ENCODE results near the gene EFNA5. TPM values are rescaled to one million over a fixed set of nuclear protein-coding genes. Genes with fewer than 3 reads are reported as not detected.

Gene EFNA5
- polyA plus RNA-seq, 1 donor from 2014 or later, result 4.2 TPM

DNA sequence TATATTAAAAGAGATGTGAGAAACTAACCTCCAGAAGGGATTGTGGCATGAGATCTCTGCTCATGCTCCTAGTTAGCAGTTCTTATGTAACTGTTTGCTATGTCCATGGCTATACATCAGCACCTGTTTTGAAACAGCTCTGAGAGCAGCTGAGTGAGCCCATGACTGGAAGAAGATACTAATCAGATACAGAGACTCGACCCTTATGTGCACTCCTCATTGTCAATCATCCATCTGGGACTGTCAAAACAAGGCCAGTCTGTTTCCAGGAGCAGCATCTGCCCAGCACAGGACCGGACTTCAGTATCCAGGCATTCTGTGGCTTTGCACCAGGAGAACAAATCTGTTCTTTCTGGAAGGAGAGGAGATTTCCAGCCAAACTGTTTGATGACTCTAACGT lies 77.7 kb downstream of the EFNA5 start:
- Histone ChIP-seq H3K27me3 (ENCODE audit: insufficient read depth, low read depth, low read length) (no peaks in the 10 kb centered on the region), H3K4me3 (ENCODE audit: low read length) (no peak overlapping the region), H3K27ac (ENCODE audit: low read length) (no peak overlapping the region), H3K36me3 (ENCODE audit: insufficient read depth, low read length) (no peaks in the 10 kb centered on the region), H3F3A (ENCODE audit: insufficient read depth, low read length, poor library complexity, severe bottlenecking) (no peaks in the 10 kb centered on the region), H3K79me2 (replicated peaks; ENCODE audit: insufficient read depth, low read length) (peaks cover 38% of the 10 kb centered on the region), H3K4me2 (ENCODE audit: low read length) (no peak overlapping the region), H3K9ac (ENCODE audit: low read length) (no peak overlapping the region), H3K9me3 (ENCODE audit: low read length) (no peaks in the 10 kb centered on the region), H4K20me1 (ENCODE audit: insufficient read depth) (no peaks in the 10 kb centered on the region), H2AFZ (ENCODE audit: low read depth, low read length) (no peak overlapping the region), H3K9me2 (ENCODE audit: insufficient read depth, low read length) (no peaks in the 10 kb centered on the region)
- TF ChIP-seq EZH2 (IDR thresholded peaks at IDR 0.05; ENCODE audit: borderline replicate concordance, insufficient read depth, low read length, poor library complexity, severe bottlenecking) (no peak), RAD21 (conservative IDR thresholded peaks at IDR 0.05) (no peak), TAF1 (IDR thresholded peaks at IDR 0.05; ENCODE audit: low read depth) (no peak), EP300 (conservative IDR thresholded peaks at IDR 0.05; ENCODE audit: poor library complexity, severe bottlenecking) (no peak)
- TF ChIP-seq, protein P1, sequence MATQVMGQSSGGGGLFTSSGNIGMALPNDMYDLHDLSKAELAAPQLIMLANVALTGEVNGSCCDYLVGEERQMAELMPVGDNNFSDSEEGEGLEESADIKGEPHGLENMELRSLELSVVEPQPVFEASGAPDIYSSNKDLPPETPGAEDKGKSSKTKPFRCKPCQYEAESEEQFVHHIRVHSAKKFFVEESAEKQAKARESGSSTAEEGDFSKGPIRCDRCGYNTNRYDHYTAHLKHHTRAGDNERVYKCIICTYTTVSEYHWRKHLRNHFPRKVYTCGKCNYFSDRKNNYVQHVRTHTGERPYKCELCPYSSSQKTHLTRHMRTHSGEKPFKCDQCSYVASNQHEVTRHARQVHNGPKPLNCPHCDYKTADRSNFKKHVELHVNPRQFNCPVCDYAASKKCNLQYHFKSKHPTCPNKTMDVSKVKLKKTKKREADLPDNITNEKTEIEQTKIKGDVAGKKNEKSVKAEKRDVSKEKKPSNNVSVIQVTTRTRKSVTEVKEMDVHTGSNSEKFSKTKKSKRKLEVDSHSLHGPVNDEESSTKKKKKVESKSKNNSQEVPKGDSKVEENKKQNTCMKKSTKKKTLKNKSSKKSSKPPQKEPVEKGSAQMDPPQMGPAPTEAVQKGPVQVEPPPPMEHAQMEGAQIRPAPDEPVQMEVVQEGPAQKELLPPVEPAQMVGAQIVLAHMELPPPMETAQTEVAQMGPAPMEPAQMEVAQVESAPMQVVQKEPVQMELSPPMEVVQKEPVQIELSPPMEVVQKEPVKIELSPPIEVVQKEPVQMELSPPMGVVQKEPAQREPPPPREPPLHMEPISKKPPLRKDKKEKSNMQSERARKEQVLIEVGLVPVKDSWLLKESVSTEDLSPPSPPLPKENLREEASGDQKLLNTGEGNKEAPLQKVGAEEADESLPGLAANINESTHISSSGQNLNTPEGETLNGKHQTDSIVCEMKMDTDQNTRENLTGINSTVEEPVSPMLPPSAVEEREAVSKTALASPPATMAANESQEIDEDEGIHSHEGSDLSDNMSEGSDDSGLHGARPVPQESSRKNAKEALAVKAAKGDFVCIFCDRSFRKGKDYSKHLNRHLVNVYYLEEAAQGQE (IDR thresholded peaks at IDR 0.05; ENCODE audit: borderline replicate concordance), result no peak

DNA sequence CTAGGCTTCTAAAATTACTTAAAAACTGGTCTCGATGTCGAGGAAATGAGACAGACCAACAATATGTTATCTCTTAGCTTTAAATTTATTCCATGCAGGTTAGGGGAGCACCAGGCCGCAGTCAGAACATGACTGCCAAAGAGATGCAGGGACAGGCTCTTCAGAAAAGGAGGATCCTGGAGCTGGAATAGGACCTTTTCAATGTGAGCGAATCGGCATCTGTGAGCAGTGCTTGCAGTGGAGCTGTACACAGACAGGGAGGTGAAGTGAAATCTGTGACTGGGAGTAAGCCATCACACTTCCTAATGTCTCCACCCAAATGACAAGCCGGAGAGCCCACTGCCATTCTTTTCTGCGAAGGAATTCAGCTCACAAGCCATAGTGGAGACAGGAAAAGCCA lies 78.2 kb downstream of the EFNA5 start:
- Histone ChIP-seq H4K20me1 (ENCODE audit: insufficient read depth) (no peaks in the 10 kb centered on the region), H3K36me3 (ENCODE audit: insufficient read depth, low read length) (no peaks in the 10 kb centered on the region), H3K9ac (ENCODE audit: low read length) (no peak overlapping the region), H3F3A (ENCODE audit: insufficient read depth, low read length, poor library complexity, severe bottlenecking) (no peaks in the 10 kb centered on the region), H3K27me3 (ENCODE audit: insufficient read depth, low read depth, low read length) (no peaks in the 10 kb centered on the region), H3K9me2 (ENCODE audit: insufficient read depth, low read length) (no peaks in the 10 kb centered on the region), H3K4me3 (ENCODE audit: low read length) (no peak overlapping the region), H3K79me2 (replicated peaks; ENCODE audit: insufficient read depth, low read length) (peaks cover 33% of the 10 kb centered on the region), H3K4me2 (ENCODE audit: low read length) (no peak overlapping the region), H2AFZ (ENCODE audit: low read depth, low read length) (no peak overlapping the region), H3K9me3 (ENCODE audit: low read length) (no peaks in the 10 kb centered on the region), H3K27ac (ENCODE audit: low read length) (no peak overlapping the region)
- no peak for TF ChIP-seq RAD21 (conservative IDR thresholded peaks at IDR 0.05)
- TF ChIP-seq, protein P2, sequence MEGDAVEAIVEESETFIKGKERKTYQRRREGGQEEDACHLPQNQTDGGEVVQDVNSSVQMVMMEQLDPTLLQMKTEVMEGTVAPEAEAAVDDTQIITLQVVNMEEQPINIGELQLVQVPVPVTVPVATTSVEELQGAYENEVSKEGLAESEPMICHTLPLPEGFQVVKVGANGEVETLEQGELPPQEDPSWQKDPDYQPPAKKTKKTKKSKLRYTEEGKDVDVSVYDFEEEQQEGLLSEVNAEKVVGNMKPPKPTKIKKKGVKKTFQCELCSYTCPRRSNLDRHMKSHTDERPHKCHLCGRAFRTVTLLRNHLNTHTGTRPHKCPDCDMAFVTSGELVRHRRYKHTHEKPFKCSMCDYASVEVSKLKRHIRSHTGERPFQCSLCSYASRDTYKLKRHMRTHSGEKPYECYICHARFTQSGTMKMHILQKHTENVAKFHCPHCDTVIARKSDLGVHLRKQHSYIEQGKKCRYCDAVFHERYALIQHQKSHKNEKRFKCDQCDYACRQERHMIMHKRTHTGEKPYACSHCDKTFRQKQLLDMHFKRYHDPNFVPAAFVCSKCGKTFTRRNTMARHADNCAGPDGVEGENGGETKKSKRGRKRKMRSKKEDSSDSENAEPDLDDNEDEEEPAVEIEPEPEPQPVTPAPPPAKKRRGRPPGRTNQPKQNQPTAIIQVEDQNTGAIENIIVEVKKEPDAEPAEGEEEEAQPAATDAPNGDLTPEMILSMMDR (IDR thresholded peaks at IDR 0.05; ENCODE audit: poor library complexity, severe bottlenecking), result no peak
- no peak for TF ChIP-seq MXI1 (conservative IDR thresholded peaks at IDR 0.05; ENCODE audit: poor library complexity, severe bottlenecking)
- TF ChIP-seq, protein P1 (IDR thresholded peaks at IDR 0.05; ENCODE audit: borderline replicate concordance), result no peak
- no peak for TF ChIP-seq POLR2AphosphoS5 (IDR thresholded peaks at IDR 0.05)
- TF ChIP-seq TAF1 (IDR thresholded peaks at IDR 0.05; ENCODE audit: low read depth), result no peak
- no peak for TF ChIP-seq SMC3 (conservative IDR thresholded peaks at IDR 0.05; ENCODE audit: poor library complexity)
- TF ChIP-seq EZH2 (IDR thresholded peaks at IDR 0.05; ENCODE audit: borderline replicate concordance, insufficient read depth, low read length, poor library complexity, severe bottlenecking), result no peak
- TF ChIP-seq EP300 (conservative IDR thresholded peaks at IDR 0.05; ENCODE audit: poor library complexity, severe bottlenecking), result no peak

Measured in neural cell (in vitro differentiated cells).